Esophagus muscularis mucosa (tissue), 4 donors: ENCODE data around the gene FBXW12. TPM values are rescaled to one million over a fixed set of nuclear protein-coding genes. Genes with fewer than 3 reads are reported as not detected.

Experiments used
- DNase-seq: peaks from one replicate; pipeline ENCODE4 v3.0.0-alpha.2; 2017; ENCODE audit errors: extremely low spot score
- H3K27ac ChIP-seq, 4 donors: fragments of 200-600 bp; sonication (generic); replicated peaks in 1 of 4; 1 replicate in 3 of 4; 2 replicates in 1 of 4; pipeline ENCODE4 v1.5.1; 2016 to 2019; ENCODE audit warnings: mild to moderate bottlenecking in 1 of 4
- H3K27me3 ChIP-seq, 4 donors: fragments of 200-600 bp; sonication (generic); one replicate each; pipeline versions ENCODE4 v1.5.1 to v1.6.0; 2016 to 2019
- H3K36me3 ChIP-seq, 4 donors: fragments of 200-600 bp; sonication (generic); one replicate each; pipeline ENCODE4 v1.5.1; 2016 to 2019
- H3K4me1 ChIP-seq, 4 donors: fragments of 200-600 bp; sonication (generic); one replicate each; pipeline ENCODE4 v1.5.1; 2016 to 2019
- H3K4me3 ChIP-seq, 4 donors: fragments of 200-600 bp; sonication (generic); 1 replicate in 2 of 4; 2 replicates in 2 of 4; pipeline ENCODE4 v1.5.1; 2016 to 2019; ENCODE audit warnings: mild to moderate bottlenecking in 4 of 4, moderate library complexity in 1 of 4
- H3K9me3 ChIP-seq, 4 donors: fragments of 200-600 bp; sonication (generic); 1 replicate in 3 of 4; 2 replicates in 1 of 4; pipeline ENCODE4 v1.5.1; 2016 to 2019
- CTCF ChIP-seq, 3 experiments: fragments of 200-600 bp in 2 of 3; fragments of 450-650 bp in 1 of 3; sonication (generic) in 2 of 3; IDR thresholded peaks; one replicate each; pipeline ENCODE4 v1.5.1; 2017 to 2019; ENCODE audit warnings: antibody characterized with exemption in 3 of 3, mild to moderate bottlenecking in 2 of 3, moderate library complexity in 1 of 3
- EP300 ChIP-seq: sonication (generic); formaldehyde crosslinking; IDR thresholded peaks from one replicate; pipeline ENCODE4 v1.6.1; 2017; ENCODE audit warnings: antibody characterized with exemption
- POLR2A ChIP-seq: fragments of 450-650 bp; IDR thresholded peaks from one replicate; pipeline ENCODE4 v1.6.1; 2017; ENCODE audit warnings: antibody characterized with exemption, moderate library complexity, mild to moderate bottlenecking, low read depth
- POLR2AphosphoS5 ChIP-seq, 2 donors: sonication (generic); formaldehyde crosslinking; IDR thresholded peaks; one replicate each; pipeline ENCODE4 v1.6.1; 2017; ENCODE audit warnings: antibody characterized with exemption in 2 of 2
- WGBS: methylation state at CpG from one replicate; pipeline ENCODE4 v1.1.5; 2018; 5-methylcytosine and 5-hydroxymethylcytosine counted together
- intact Hi-C: fragments of 100-400 bp; cut with DNase I; formaldehyde crosslinking; loops from one replicate; pipeline ENCODE4 v1.15.1; 2023
- total RNA-seq, 4 donors: library from RNA; depleted of rRNA; stranded (reverse); fragments of >200 nt; gene quantifications; one replicate each; pipeline versions ENCODE4 v1.1.0 to v1.2.1, GENCODE V29; 2016

Gene FBXW12
- total RNA-seq, 4 donors from 2014 or later: 0.65 TPM; not detected in 3

- Histone ChIP-seq H3K4me3 (peak overlapping the region; percentile 77 to 92 (median 86)), H3K36me3 (peaks cover 0 to 22% (median 18%) of the 10 kb centered on the region in 4 donors), H3K4me1 (peaks cover 62 to 89% (median 84%) of the 10 kb centered on the region in 4 donors), H3K27me3 (no peaks in the 10 kb centered on the region), H3K27ac (peak overlapping the region; percentile 93 to 99 (median 98)), H3K9me3 (no peaks in the 10 kb centered on the region)
- 18% methylated on average over 4 of the region's 60 CpGs for WGBS
- no peak for TF ChIP-seq POLR2A
- peak; percentile 47 to 85 for TF ChIP-seq POLR2AphosphoS5 (IDR thresholded peaks at IDR 0.05)
- no peak for DNase-seq
- intact Hi-C loops: no loop called here
Observed at GRCh38 chr3:48428572-48429316, 56.7 kb downstream of the FBXW12 start.

- Histone ChIP-seq H3K4me1 (peaks cover 59 to 89% (median 84%) of the 10 kb centered on the region in 4 donors), H3K27ac (peak overlapping the region; percentile 93 to 99 (median 98)), H3K4me3 (peak overlapping the region; percentile 77 to 92 (median 86)), H3K9me3 (no peaks in the 10 kb centered on the region), H3K27me3 (no peaks in the 10 kb centered on the region), H3K36me3 (peaks cover 0 to 17% (median 14%) of the 10 kb centered on the region in 4 donors)
- no peak for TF ChIP-seq EP300
- TF ChIP-seq POLR2AphosphoS5 (IDR thresholded peaks at IDR 0.05): peak in 1 of 2 donors; percentile 45
- no peak for TF ChIP-seq CTCF (IDR thresholded peaks at IDR 0.05)
- no peak for DNase-seq
- WGBS: under 1% methylated on average over 12 of the region's 86 CpGs
- intact Hi-C loops: no loop called here
Observed at GRCh38 chr3:48429317-48429959, 57.4 kb downstream of the FBXW12 start.

GRCh38 chr3:48429960-48430707 lies 58.1 kb downstream of the FBXW12 start, which contains the start of gene PLXNB1:
TSS of gene PLXNB1 (minus strand) at chr3:48430086. CDS start at chr3:48424611, 5,475 bp downstream.
- intact Hi-C loops: no loop called here
- Histone ChIP-seq H3K9me3 (no peaks in the 10 kb centered on the region), H3K27me3 (no peaks in the 10 kb centered on the region), H3K4me3 (peak within 1 kb of the TSS; percentile 77 to 92 (median 86)), H3K4me1 (peaks cover 59 to 89% (median 84%) of the 10 kb centered on the region in 4 donors), H3K27ac (peak within 1 kb of the TSS; percentile 93 to 99 (median 98)), H3K36me3 (peaks cover 0 to 17% (median 14%) of the 10 kb centered on the region in 4 donors)
- DNase-seq: peak; percentile 97
- TF ChIP-seq CTCF (IDR thresholded peaks at IDR 0.05) (no peak), EP300 (no peak), POLR2AphosphoS5 (IDR thresholded peaks at IDR 0.05) (peak; percentile 53 to 84), POLR2A (peak; percentile 33)
- WGBS: 16% methylated on average over 14 of the region's 15 CpGs

GRCh38 chr3:48430708-48431101 lies 58.7 kb downstream of the FBXW12 start:
- peak overlapping the region in 3 of 4 donors; percentile 82 to 92 (median 89) for H3K4me3 ChIP-seq
- DNase-seq: no peak
- peaks cover 55 to 89% (median 84%) of the 10 kb centered on the region in 4 donors for H3K4me1 ChIP-seq
- 71% methylated on average over 1 of the region's 1 CpG for WGBS
- intact Hi-C loops: no loop called here
- TF ChIP-seq POLR2A (no peak), CTCF (IDR thresholded peaks at IDR 0.05) (no peak), EP300 (no peak), POLR2AphosphoS5 (IDR thresholded peaks at IDR 0.05) (no peak)
- peaks cover 0 to 17% (median 14%) of the 10 kb centered on the region in 4 donors for H3K36me3 ChIP-seq
- H3K27me3 ChIP-seq: no peaks in the 10 kb centered on the region
- H3K9me3 ChIP-seq: no peaks in the 10 kb centered on the region
- H3K27ac ChIP-seq: peak overlapping the region; percentile 93 to 99 (median 98)
